ENCODE measurements around the gene CCNF. TPM values are rescaled to one million over a fixed set of nuclear protein-coding genes. Genes with fewer than 3 reads are reported as not detected.

The CCNF gene
- total RNA-seq, 1 donor from 2014 or later, result 26.4 TPM

GRCh38 chr16:2404099-2404498 is 25.1 kb upstream of the CCNF start:
- no peak for TF ChIP-seq CTCF (IDR thresholded peaks at IDR 0.05; ENCODE audit: partially characterized antibody, unreplicated experiment)
- no peak overlapping the region for H3K4me3 Mint-ChIP-seq (ENCODE audit: unreplicated experiment)
- no peaks in the 10 kb centered on the region for H3K27me3 Mint-ChIP-seq (ENCODE audit: unreplicated experiment)
- peaks cover 3% of the 10 kb centered on the region for H3K9me3 Mint-ChIP-seq (ENCODE audit: unreplicated experiment)
- no peaks in the 10 kb centered on the region for H3K36me3 Mint-ChIP-seq (ENCODE audit: unreplicated experiment)
- H3K27ac Mint-ChIP-seq (ENCODE audit: unreplicated experiment), result no peak overlapping the region
- H3K4me1 Mint-ChIP-seq (ENCODE audit: low read depth, unreplicated experiment), result no peaks in the 10 kb centered on the region
- DNase-seq, result no peak

- no peak for DNase-seq
- no peaks in the 10 kb centered on the region for H3K36me3 Mint-ChIP-seq (ENCODE audit: unreplicated experiment)
- no peaks in the 10 kb centered on the region for H3K9me3 Mint-ChIP-seq (ENCODE audit: unreplicated experiment)
- TF ChIP-seq CTCF (IDR thresholded peaks at IDR 0.05; ENCODE audit: partially characterized antibody, unreplicated experiment), result no peak
- H3K4me1 Mint-ChIP-seq (ENCODE audit: low read depth, unreplicated experiment), result no peaks in the 10 kb centered on the region
- H3K27ac Mint-ChIP-seq (ENCODE audit: unreplicated experiment), result no peak overlapping the region
- no peak overlapping the region for H3K4me3 Mint-ChIP-seq (ENCODE audit: unreplicated experiment)
- peaks cover 1% of the 10 kb centered on the region for H3K27me3 Mint-ChIP-seq (ENCODE audit: unreplicated experiment)
Measured at GRCh38 chr16:2415085-2415484, 14.2 kb upstream of the CCNF start.

- Mint-ChIP-seq H3K36me3 (ENCODE audit: unreplicated experiment) (no peaks in the 10 kb centered on the region), H3K4me1 (ENCODE audit: low read depth, unreplicated experiment) (no peaks in the 10 kb centered on the region), H3K9me3 (ENCODE audit: unreplicated experiment) (peaks cover 2% of the 10 kb centered on the region), H3K27me3 (ENCODE audit: unreplicated experiment) (peaks cover 3% of the 10 kb centered on the region), H3K27ac (ENCODE audit: unreplicated experiment) (no peak overlapping the region), H3K4me3 (ENCODE audit: unreplicated experiment) (peak overlapping the region; percentile 1)
- TF ChIP-seq CTCF (IDR thresholded peaks at IDR 0.05; ENCODE audit: partially characterized antibody, unreplicated experiment), result no peak
- no peak for DNase-seq
Measured at GRCh38 chr16:2420035-2420434, 9.2 kb upstream of the CCNF start.

- Mint-ChIP-seq H3K4me1 (ENCODE audit: low read depth, unreplicated experiment) (peaks cover under 1% of the 10 kb centered on the region), H3K4me3 (ENCODE audit: unreplicated experiment) (no peak overlapping the region), H3K27ac (ENCODE audit: unreplicated experiment) (no peak overlapping the region), H3K9me3 (ENCODE audit: unreplicated experiment) (peaks cover 4% of the 10 kb centered on the region), H3K27me3 (ENCODE audit: unreplicated experiment) (peaks cover 4% of the 10 kb centered on the region), H3K36me3 (ENCODE audit: unreplicated experiment) (no peaks in the 10 kb centered on the region)
- DNase-seq, result no peak
- TF ChIP-seq CTCF (IDR thresholded peaks at IDR 0.05; ENCODE audit: partially characterized antibody, unreplicated experiment), result no peak
Measured at GRCh38 chr16:2422123-2422867, 7.0 kb upstream of the CCNF start.
